ENCODE results near the gene ERG.
A peak's percentile ranks its signal among the peaks of the same experiment; 100 is the strongest.

The ERG gene

GRCh38 chr21:38488640-38489270 is 9.5 kb downstream of the ERG start:
- H3K27ac ChIP-seq (replicated peaks; ENCODE audit: low read length): peak overlapping the region; percentile 52
- no CpG with 5 or more reads among the region's 11 CpGs for WGBS, 2 donors (ENCODE audit: extremely low coverage in 2 of 2, insufficient read length in 2 of 2, insufficient replicate concordance in 1 of 2)

DNA sequence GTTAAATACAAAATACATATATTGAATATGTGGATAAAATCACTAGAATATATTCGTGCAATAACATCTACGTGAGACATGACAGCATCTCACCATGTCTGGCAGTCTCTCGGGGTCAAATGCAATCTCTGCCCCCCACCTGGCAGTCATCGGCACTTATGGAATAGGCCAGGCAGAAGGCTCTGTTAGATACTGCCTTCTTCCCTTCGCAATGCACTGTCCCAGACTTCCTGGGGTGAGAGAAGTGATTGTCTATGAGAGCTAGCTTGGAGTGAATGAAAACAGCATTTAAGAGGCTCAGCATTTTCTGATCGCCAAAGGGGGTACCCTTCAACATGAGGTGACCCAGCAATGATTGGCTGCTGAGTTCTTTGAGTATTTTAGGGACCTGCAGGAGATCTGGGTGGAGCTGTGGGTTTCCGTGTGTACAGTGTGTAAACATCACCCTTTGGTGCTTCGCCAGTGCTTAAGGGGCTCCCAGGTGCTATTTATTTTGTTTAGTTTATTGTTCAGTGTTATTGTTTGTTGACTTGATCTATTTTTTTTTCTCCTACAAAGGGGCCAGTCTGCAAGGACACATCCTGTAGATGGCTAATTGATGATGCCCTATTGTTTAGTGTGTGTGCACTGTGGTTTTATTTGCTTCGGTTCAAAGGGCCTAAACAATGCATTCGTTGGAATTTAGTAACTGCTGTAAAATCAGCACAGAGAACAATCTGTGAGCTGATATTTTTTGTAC is 10.2 kb downstream of the ERG start:
- peak overlapping the region; percentile 55 for H3K27ac ChIP-seq (replicated peaks; ENCODE audit: low read length)

More at GRCh38 chr21:38488640-38489270, 9.5 kb downstream of the ERG start:
- no peak overlapping the region for H4K8ac ChIP-seq (ENCODE audit: low read depth, low read length)
- H4K91ac ChIP-seq (ENCODE audit: low read depth, low read length, poor library complexity): no peak overlapping the region
- no peak for DNase-seq (ENCODE audit: low spot score)
- no peak overlapping the region for H3K14ac ChIP-seq (ENCODE audit: low read length)
- no peak overlapping the region for H2BK12ac ChIP-seq (ENCODE audit: low read length)
- no peak overlapping the region for H3K18ac ChIP-seq (ENCODE audit: low read length)
- no peak overlapping the region for H3K23ac ChIP-seq (ENCODE audit: low read depth, low read length, poor library complexity)
- H2BK120ac ChIP-seq (ENCODE audit: low read depth, low read length): no peak overlapping the region
- peaks cover 15 to 22% of the 10 kb centered on the region in 2 donors for H3K4me1 ChIP-seq (ENCODE audit: control insufficient read depth in 2 of 2, insufficient read depth in 1 of 2, low read depth in 1 of 2, low read length in 2 of 2)
- no peak overlapping the region for H3K4me2 ChIP-seq (ENCODE audit: insufficient read depth, low read length, poor library complexity, severe bottlenecking)
- no peaks in the 10 kb centered on the region for H3K27me3 ChIP-seq (ENCODE audit: control insufficient read depth in 3 of 3, insufficient read depth in 3 of 3, low read depth in 1 of 3, low read length in 3 of 3)
- no peaks in the 10 kb centered on the region for H3K36me3 ChIP-seq (replicated peaks in 1 of 2; ENCODE audit: control insufficient read depth in 2 of 2, insufficient read depth in 2 of 2, low read length in 2 of 2)
- H2AK5ac ChIP-seq (ENCODE audit: low read depth, low read length): no peak overlapping the region
- peak overlapping the region; percentile 77 for H2AFZ ChIP-seq (ENCODE audit: low read length)
- no peak overlapping the region for H3K4me3 ChIP-seq (ENCODE audit: low read length in 2 of 2)
- no peak overlapping the region for H3K4ac ChIP-seq (ENCODE audit: low read length)
- H2BK15ac ChIP-seq (ENCODE audit: low read length): no peak overlapping the region
- H3K9me3 ChIP-seq (replicated peaks in 1 of 2; ENCODE audit: control insufficient read depth in 2 of 2, insufficient read depth in 1 of 2, low read depth in 1 of 2, low read length in 2 of 2): peaks cover 0 to 3% of the 10 kb centered on the region in 2 donors
- no peaks in the 10 kb centered on the region for H3K79me1 ChIP-seq (ENCODE audit: low read depth, low read length)
- no peak overlapping the region for H3K9ac ChIP-seq (ENCODE audit: low read depth, low read length, poor library complexity)
- no peak overlapping the region for H2BK5ac ChIP-seq (ENCODE audit: low read length)

DNA sequence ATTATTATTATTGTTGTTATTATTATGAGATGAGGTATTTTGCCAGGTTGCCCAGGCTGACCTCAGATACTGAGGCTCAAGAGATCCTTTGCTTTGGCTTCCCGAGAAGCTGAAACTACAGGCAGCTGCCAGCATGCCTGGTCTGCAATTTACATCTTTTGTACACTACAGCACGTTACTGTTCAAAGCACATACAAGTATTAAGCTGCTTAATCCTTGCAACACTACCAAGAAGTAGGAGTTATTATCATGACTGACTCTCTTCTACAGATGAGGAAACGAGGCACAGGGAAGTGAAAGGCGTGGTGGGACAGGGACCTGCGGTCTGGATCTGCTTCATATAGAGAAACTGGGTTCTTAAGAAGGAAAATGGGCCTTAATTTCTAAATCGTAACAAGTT is 11.6 kb downstream of the ERG start:
- Histone ChIP-seq H4K8ac (ENCODE audit: low read depth, low read length) (no peak overlapping the region), H4K91ac (ENCODE audit: low read depth, low read length, poor library complexity) (no peak overlapping the region), H2AK5ac (ENCODE audit: low read depth, low read length) (no peak overlapping the region), H2BK15ac (ENCODE audit: low read length) (no peak overlapping the region), H3K4me2 (ENCODE audit: insufficient read depth, low read length, poor library complexity, severe bottlenecking) (no peak overlapping the region), H3K9me3 (replicated peaks in 1 of 2; ENCODE audit: control insufficient read depth in 2 of 2, insufficient read depth in 1 of 2, low read depth in 1 of 2, low read length in 2 of 2) (peaks cover 0 to 3% of the 10 kb centered on the region in 2 donors), H2BK120ac (ENCODE audit: low read depth, low read length) (no peak overlapping the region), H3K4me1 (ENCODE audit: control insufficient read depth in 2 of 2, insufficient read depth in 1 of 2, low read depth in 1 of 2, low read length in 2 of 2) (peaks cover 15 to 22% of the 10 kb centered on the region in 2 donors), H3K23ac (ENCODE audit: low read depth, low read length, poor library complexity) (no peak overlapping the region), H3K79me1 (ENCODE audit: low read depth, low read length) (no peaks in the 10 kb centered on the region), H3K14ac (ENCODE audit: low read length) (no peak overlapping the region), H3K4ac (ENCODE audit: low read length) (no peak overlapping the region), H2BK5ac (ENCODE audit: low read length) (no peak overlapping the region), H2BK12ac (ENCODE audit: low read length) (peak overlapping the region; percentile 97), H3K4me3 (ENCODE audit: low read length in 2 of 2) (no peak overlapping the region), H3K18ac (ENCODE audit: low read length) (no peak overlapping the region), H3K27ac (replicated peaks; ENCODE audit: low read length) (no peak overlapping the region), H3K9ac (ENCODE audit: low read depth, low read length, poor library complexity) (no peak overlapping the region), H3K27me3 (ENCODE audit: control insufficient read depth in 3 of 3, insufficient read depth in 3 of 3, low read depth in 1 of 3, low read length in 3 of 3) (no peaks in the 10 kb centered on the region), H3K36me3 (replicated peaks in 1 of 2; ENCODE audit: control insufficient read depth in 2 of 2, insufficient read depth in 2 of 2, low read length in 2 of 2) (no peaks in the 10 kb centered on the region), H2AFZ (ENCODE audit: low read length) (no peak overlapping the region)
- no peak for DNase-seq (ENCODE audit: low spot score)
- WGBS, 2 donors (ENCODE audit: extremely low coverage in 2 of 2, insufficient read length in 2 of 2, insufficient replicate concordance in 1 of 2): no CpG with 5 or more reads among the region's 6 CpGs

More for the DNA sequence above, 10.2 kb downstream of the ERG start:
- H3K23ac ChIP-seq (ENCODE audit: low read depth, low read length, poor library complexity): no peak overlapping the region
- H3K9ac ChIP-seq (ENCODE audit: low read depth, low read length, poor library complexity): no peak overlapping the region
- H3K4me2 ChIP-seq (ENCODE audit: insufficient read depth, low read length, poor library complexity, severe bottlenecking): no peak overlapping the region
- H3K4me1 ChIP-seq (ENCODE audit: control insufficient read depth in 2 of 2, insufficient read depth in 1 of 2, low read depth in 1 of 2, low read length in 2 of 2): peaks cover 15 to 22% of the 10 kb centered on the region in 2 donors
- no peak overlapping the region for H2BK5ac ChIP-seq (ENCODE audit: low read length)
- H3K4me3 ChIP-seq (ENCODE audit: low read length in 2 of 2): no peak overlapping the region
- H3K27me3 ChIP-seq (ENCODE audit: control insufficient read depth in 3 of 3, insufficient read depth in 3 of 3, low read depth in 1 of 3, low read length in 3 of 3): no peaks in the 10 kb centered on the region
- H2BK12ac ChIP-seq (ENCODE audit: low read length): no peak overlapping the region
- H2AK5ac ChIP-seq (ENCODE audit: low read depth, low read length): no peak overlapping the region
- peaks cover 0 to 3% of the 10 kb centered on the region in 2 donors for H3K9me3 ChIP-seq (replicated peaks in 1 of 2; ENCODE audit: control insufficient read depth in 2 of 2, insufficient read depth in 1 of 2, low read depth in 1 of 2, low read length in 2 of 2)
- DNase-seq (ENCODE audit: low spot score): no peak
- H2BK120ac ChIP-seq (ENCODE audit: low read depth, low read length): no peak overlapping the region
- H2AFZ ChIP-seq (ENCODE audit: low read length): no peak overlapping the region
- no peak overlapping the region for H3K4ac ChIP-seq (ENCODE audit: low read length)
- H3K18ac ChIP-seq (ENCODE audit: low read length): no peak overlapping the region
- H4K91ac ChIP-seq (ENCODE audit: low read depth, low read length, poor library complexity): no peak overlapping the region
- H4K8ac ChIP-seq (ENCODE audit: low read depth, low read length): no peak overlapping the region
- peak overlapping the region; percentile 25 for H3K14ac ChIP-seq (ENCODE audit: low read length)
- H3K79me1 ChIP-seq (ENCODE audit: low read depth, low read length): no peaks in the 10 kb centered on the region
- no CpG with 5 or more reads among the region's 10 CpGs for WGBS, 2 donors (ENCODE audit: extremely low coverage in 2 of 2, insufficient read length in 2 of 2, insufficient replicate concordance in 1 of 2)
- no peak overlapping the region for H2BK15ac ChIP-seq (ENCODE audit: low read length)
- H3K36me3 ChIP-seq (replicated peaks in 1 of 2; ENCODE audit: control insufficient read depth in 2 of 2, insufficient read depth in 2 of 2, low read length in 2 of 2): no peaks in the 10 kb centered on the region

DNA sequence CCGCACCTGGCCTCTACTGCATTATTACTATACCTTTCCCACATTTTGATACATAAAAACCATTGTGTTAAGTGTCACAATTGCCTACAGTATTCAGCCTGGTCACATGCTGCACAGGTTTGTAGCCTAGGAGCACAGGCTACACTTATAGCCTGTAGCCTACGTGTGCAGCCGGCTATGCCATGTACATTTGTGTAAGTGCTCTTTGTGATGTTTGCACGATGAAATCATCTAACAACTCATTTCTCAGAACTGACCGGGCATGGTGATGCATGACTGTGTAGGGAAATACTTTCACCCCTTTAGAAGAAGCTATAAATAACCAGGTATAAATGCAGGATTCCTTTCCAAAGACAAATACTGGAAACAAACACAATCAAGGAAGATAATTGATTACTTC is 12.1 kb downstream of the ERG start:
- H2BK5ac ChIP-seq (ENCODE audit: low read length): no peak overlapping the region
- H3K27me3 ChIP-seq (ENCODE audit: control insufficient read depth in 3 of 3, insufficient read depth in 3 of 3, low read depth in 1 of 3, low read length in 3 of 3): no peaks in the 10 kb centered on the region
- H2AFZ ChIP-seq (ENCODE audit: low read length): no peak overlapping the region
- H3K9me3 ChIP-seq (replicated peaks in 1 of 2; ENCODE audit: control insufficient read depth in 2 of 2, insufficient read depth in 1 of 2, low read depth in 1 of 2, low read length in 2 of 2): peaks cover 0 to 3% of the 10 kb centered on the region in 2 donors
- H3K18ac ChIP-seq (ENCODE audit: low read length): no peak overlapping the region
- no peak overlapping the region for H3K23ac ChIP-seq (ENCODE audit: low read depth, low read length, poor library complexity)
- H3K4me2 ChIP-seq (ENCODE audit: insufficient read depth, low read length, poor library complexity, severe bottlenecking): no peak overlapping the region
- H3K4me3 ChIP-seq (ENCODE audit: low read length in 2 of 2): no peak overlapping the region
- H3K9ac ChIP-seq (ENCODE audit: low read depth, low read length, poor library complexity): no peak overlapping the region
- H3K79me1 ChIP-seq (ENCODE audit: low read depth, low read length): no peaks in the 10 kb centered on the region
- H3K4me1 ChIP-seq (ENCODE audit: control insufficient read depth in 2 of 2, insufficient read depth in 1 of 2, low read depth in 1 of 2, low read length in 2 of 2): peaks cover 15 to 22% of the 10 kb centered on the region in 2 donors
- H2BK120ac ChIP-seq (ENCODE audit: low read depth, low read length): no peak overlapping the region
- H2BK15ac ChIP-seq (ENCODE audit: low read length): no peak overlapping the region
- H3K4ac ChIP-seq (ENCODE audit: low read length): no peak overlapping the region
- no peak overlapping the region for H2AK5ac ChIP-seq (ENCODE audit: low read depth, low read length)
- no peak for DNase-seq (ENCODE audit: low spot score)
- H4K8ac ChIP-seq (ENCODE audit: low read depth, low read length): no peak overlapping the region
- H3K27ac ChIP-seq (replicated peaks; ENCODE audit: low read length): no peak overlapping the region
- no peak overlapping the region for H2BK12ac ChIP-seq (ENCODE audit: low read length)
- H3K14ac ChIP-seq (ENCODE audit: low read length): no peak overlapping the region
- H4K91ac ChIP-seq (ENCODE audit: low read depth, low read length, poor library complexity): no peak overlapping the region
- no CpG with 5 or more reads among the region's 5 CpGs for WGBS, 2 donors (ENCODE audit: extremely low coverage in 2 of 2, insufficient read length in 2 of 2, insufficient replicate concordance in 1 of 2)
- no peaks in the 10 kb centered on the region for H3K36me3 ChIP-seq (replicated peaks in 1 of 2; ENCODE audit: control insufficient read depth in 2 of 2, insufficient read depth in 2 of 2, low read length in 2 of 2)
